ENCODE data around the gene GNA15. TPM values are rescaled to one million over a fixed set of nuclear protein-coding genes. Genes with fewer than 3 reads are reported as not detected.
A peak's percentile ranks its signal among the peaks of the same experiment; 100 is the strongest.

Gene GNA15
- total RNA-seq, 2 donors from 2014 or later = 3.0 to 105 TPM

GRCh38 chr19:3115916-3116602 lies 19.8 kb upstream of the GNA15 start:
- DNase-seq (ENCODE audit: low spot score in 2 of 2) (no peak), ATAC-seq (no peak)
- H3K27ac Mint-ChIP-seq = no peak overlapping the region
- H3K36me3 Mint-ChIP-seq = no peaks in the 10 kb centered on the region
- H3K9me3 Mint-ChIP-seq = no peaks in the 10 kb centered on the region

GRCh38 chr19:3116621-3117020 lies 19.2 kb upstream of the GNA15 start:
- DNase-seq (ENCODE audit: low spot score in 2 of 2) (no peak), ATAC-seq (no peak)
- H3K9me3 Mint-ChIP-seq = no peaks in the 10 kb centered on the region
- no peak overlapping the region for H3K27ac Mint-ChIP-seq
- H3K36me3 Mint-ChIP-seq = no peaks in the 10 kb centered on the region

- H3K36me3 Mint-ChIP-seq = no peaks in the 10 kb centered on the region
Observed at GRCh38 chr19:3117716-3118115, 18.1 kb upstream of the GNA15 start.

GRCh38 chr19:3118232-3119070 lies 17.4 kb upstream of the GNA15 start:
- no peak overlapping the region for H3K27ac Mint-ChIP-seq
- H3K9me3 Mint-ChIP-seq = no peaks in the 10 kb centered on the region
- no peaks in the 10 kb centered on the region for H3K36me3 Mint-ChIP-seq
- ATAC-seq (no peak), DNase-seq (ENCODE audit: low spot score in 2 of 2) (no peak)

More at GRCh38 chr19:3117716-3118115, 18.1 kb upstream of the GNA15 start:
- DNase-seq (ENCODE audit: low spot score in 2 of 2) (no peak), ATAC-seq (no peak)
- H3K27ac Mint-ChIP-seq = no peak overlapping the region
- H3K9me3 Mint-ChIP-seq = no peaks in the 10 kb centered on the region

DNA sequence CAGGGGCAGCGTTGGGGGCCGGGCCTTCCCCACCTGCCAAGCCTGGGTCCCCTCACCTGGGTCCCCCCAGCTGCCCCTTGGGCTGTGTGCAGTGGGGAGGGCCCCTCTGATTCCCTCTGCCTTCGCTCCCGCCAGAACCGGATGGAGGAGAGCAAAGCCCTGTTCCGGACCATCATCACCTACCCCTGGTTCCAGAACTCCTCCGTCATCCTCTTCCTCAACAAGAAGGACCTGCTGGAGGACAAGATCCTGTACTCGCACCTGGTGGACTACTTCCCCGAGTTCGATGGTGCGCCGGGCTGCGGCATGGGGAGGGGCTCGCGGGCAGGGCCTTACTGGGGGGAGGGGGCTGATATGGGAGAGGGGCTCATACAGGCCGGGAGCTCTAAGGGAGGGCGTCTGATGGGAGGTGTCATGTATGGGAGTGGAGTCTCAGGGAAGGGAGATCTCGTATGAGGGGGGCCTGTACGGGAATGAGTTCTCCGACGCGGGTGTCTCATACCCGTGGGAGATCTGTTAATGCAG lies 16.7 kb upstream of the GNA15 start:
- Mint-ChIP-seq H3K9me3 (no peaks in the 10 kb centered on the region), H3K36me3 (no peaks in the 10 kb centered on the region), H3K27ac (peak overlapping the region in 1 of 2 donors; percentile 79)
- ATAC-seq (no peak), DNase-seq (ENCODE audit: low spot score in 2 of 2) (no peak)

DNA sequence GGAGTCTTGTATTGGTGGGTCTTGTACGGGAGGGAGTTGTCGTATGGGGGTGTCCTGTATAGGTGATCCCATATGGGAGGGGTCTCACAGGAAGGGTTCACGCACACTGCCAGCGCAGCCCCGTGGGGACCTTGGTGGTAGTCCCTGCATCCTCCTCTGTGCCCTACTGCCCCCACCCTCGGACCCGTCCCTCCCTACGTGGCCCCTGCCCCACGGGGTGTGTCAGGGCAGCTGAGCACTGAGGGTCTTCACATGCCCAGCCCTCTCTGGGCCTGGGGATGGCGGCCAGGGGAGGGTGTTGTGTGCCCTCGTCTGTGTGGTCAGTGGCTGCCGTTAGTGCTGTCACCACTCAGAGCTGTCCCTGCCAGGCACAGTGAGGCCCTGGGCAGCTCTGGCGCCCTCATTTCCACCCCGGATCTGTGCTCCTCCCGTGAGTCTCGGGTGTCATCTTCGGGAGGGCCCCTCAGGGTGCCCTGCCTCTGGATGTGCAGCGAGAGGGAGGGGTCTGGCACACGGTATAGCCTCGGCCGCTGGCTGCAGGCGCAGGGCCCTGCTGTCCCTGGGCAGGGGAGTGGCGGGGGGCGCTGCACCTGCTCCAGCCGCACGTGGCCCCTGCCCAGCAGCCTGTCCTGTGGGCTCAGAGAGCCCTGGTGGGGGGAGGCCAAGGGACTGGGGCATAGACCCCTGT lies 16.0 kb upstream of the GNA15 start:
- no peak for ATAC-seq
- H3K9me3 Mint-ChIP-seq = no peaks in the 10 kb centered on the region

GRCh38 chr19:3120611-3121276 lies 15.1 kb upstream of the GNA15 start:
- Mint-ChIP-seq H3K27ac (no peak overlapping the region), H3K36me3 (no peaks in the 10 kb centered on the region), H3K9me3 (no peaks in the 10 kb centered on the region)
- DNase-seq (ENCODE audit: low spot score in 2 of 2) (no peak), ATAC-seq (no peak)

More for the DNA sequence above, 16.0 kb upstream of the GNA15 start:
- H3K27ac Mint-ChIP-seq = no peak overlapping the region
- H3K36me3 Mint-ChIP-seq = no peaks in the 10 kb centered on the region
- no peak for DNase-seq (ENCODE audit: low spot score in 2 of 2)

DNA sequence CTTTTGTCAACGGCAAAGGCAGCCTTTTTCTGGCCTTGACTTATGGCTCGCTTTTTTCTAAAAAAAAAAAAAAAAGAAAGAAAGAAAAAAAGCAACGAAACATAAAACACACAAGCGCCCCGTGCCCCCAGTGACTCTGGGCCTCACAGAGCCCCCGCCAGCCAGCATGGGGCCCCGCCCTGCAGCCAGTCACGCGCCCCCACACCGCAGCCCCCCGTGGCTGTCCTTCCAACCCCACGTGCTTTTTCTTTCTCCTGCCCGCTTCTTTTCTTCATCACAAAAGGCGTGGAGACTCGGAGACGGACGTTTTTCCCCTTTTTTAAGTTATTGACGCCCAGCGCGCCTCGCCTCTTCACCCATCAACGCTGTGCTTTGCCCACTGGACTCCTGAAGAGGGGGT lies 14.4 kb upstream of the GNA15 start:
- Mint-ChIP-seq H3K9me3 (no peaks in the 10 kb centered on the region), H3K27ac (no peak overlapping the region), H3K36me3 (no peaks in the 10 kb centered on the region)
- ATAC-seq (no peak), DNase-seq (ENCODE audit: low spot score in 2 of 2) (no peak)

DNA sequence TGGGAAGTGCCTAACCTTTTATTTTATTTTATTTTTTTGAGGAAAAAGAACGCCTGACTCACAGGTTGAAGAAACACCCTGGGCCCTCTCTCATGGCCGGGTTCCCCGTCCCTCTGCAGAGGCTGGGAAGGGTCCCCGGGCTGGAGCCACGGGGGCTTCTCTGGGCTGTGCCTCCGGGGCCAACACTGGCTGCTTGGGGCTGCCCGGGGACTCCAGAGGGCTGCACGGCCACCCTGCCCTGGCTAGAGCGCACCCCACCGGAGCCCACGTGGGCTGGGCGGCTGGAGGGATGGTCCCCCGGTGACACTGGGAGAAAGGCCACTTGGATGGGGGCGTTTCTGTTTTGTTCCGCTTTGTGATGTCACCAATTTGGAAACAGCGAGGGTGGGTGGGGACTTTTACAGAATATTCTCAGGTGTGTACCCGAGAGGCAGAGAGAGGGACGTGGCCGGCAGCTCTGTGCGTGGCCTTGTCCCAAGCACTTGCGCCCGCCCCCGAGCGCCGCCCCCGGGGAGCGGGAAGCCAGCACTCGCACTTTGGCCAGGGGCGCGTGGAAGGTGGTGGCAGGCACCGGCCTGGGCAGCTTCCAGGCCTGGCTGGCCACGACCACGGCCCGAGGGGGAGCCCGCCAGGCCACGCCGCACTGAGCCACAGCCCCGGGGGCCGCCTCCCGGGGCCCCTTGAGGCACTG lies 13.9 kb upstream of the GNA15 start:
- no peaks in the 10 kb centered on the region for H3K36me3 Mint-ChIP-seq
- ATAC-seq = no peak
- H3K27ac Mint-ChIP-seq = no peak overlapping the region
- H3K9me3 Mint-ChIP-seq = no peaks in the 10 kb centered on the region
- DNase-seq (ENCODE audit: low spot score in 2 of 2) = no peak

GRCh38 chr19:3122512-3122870 lies 13.3 kb upstream of the GNA15 start:
- no peak overlapping the region for H3K27ac Mint-ChIP-seq
- H3K36me3 Mint-ChIP-seq = no peaks in the 10 kb centered on the region
- no peak for ATAC-seq
- no peaks in the 10 kb centered on the region for H3K9me3 Mint-ChIP-seq
- DNase-seq (ENCODE audit: low spot score in 2 of 2) = no peak

DNA sequence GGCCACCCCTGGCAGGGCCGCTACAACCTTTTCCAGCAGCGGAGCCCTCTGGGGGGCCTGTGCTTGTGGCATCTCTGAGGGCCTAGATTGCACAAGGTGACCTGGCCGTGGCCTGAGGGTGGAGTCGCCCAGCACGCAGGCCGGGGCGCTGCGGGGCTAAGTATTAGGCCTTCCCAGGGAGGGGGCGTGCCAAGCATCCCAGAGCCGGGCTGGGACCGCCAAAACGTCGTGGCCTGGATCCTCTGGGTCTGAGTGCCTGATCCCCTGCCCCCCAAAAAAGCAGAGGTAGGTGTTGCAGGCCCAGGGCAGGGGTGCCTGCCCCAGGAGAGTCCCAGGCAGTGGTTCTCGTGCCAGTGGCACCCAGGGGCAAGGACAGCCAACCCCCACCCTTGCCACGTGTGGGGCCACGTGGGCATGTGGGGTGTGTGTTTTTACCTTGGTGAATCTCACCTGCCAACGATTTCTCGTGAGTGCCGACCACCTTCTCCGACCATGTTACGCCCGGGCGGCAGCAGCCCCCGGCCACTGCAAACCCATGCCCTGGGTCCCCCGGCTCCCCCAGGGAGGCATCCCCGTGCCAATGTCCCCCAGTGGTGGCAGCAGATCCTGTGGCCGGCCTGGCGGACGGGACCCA lies 12.6 kb upstream of the GNA15 start:
- H3K36me3 Mint-ChIP-seq = no peaks in the 10 kb centered on the region
- H3K27ac Mint-ChIP-seq = no peak overlapping the region
- ATAC-seq = no peak
- no peaks in the 10 kb centered on the region for H3K9me3 Mint-ChIP-seq
- no peak for DNase-seq (ENCODE audit: low spot score in 2 of 2)

- H3K27ac Mint-ChIP-seq = no peak overlapping the region
Observed at GRCh38 chr19:3123956-3124355, 11.9 kb upstream of the GNA15 start.

GRCh38 chr19:3124630-3125029 lies 11.2 kb upstream of the GNA15 start:
- Mint-ChIP-seq H3K36me3 (no peaks in the 10 kb centered on the region), H3K9me3 (no peaks in the 10 kb centered on the region), H3K27ac (no peak overlapping the region)
- no peak for ATAC-seq
- no peak for DNase-seq (ENCODE audit: low spot score in 2 of 2)

More at GRCh38 chr19:3123956-3124355, 11.9 kb upstream of the GNA15 start:
- Mint-ChIP-seq H3K36me3 (no peaks in the 10 kb centered on the region), H3K9me3 (no peaks in the 10 kb centered on the region)
- ATAC-seq (no peak), DNase-seq (ENCODE audit: low spot score in 2 of 2) (no peak)

GRCh38 chr19:3125900-3126524 lies 9.8 kb upstream of the GNA15 start:
- no peaks in the 10 kb centered on the region for H3K36me3 Mint-ChIP-seq
- no peak overlapping the region for H3K27ac Mint-ChIP-seq
- DNase-seq (ENCODE audit: low spot score in 2 of 2) = peak in 1 of 2 donors; percentile 93
- ATAC-seq = peak; percentile 90 to 94
- no peaks in the 10 kb centered on the region for H3K9me3 Mint-ChIP-seq

DNA sequence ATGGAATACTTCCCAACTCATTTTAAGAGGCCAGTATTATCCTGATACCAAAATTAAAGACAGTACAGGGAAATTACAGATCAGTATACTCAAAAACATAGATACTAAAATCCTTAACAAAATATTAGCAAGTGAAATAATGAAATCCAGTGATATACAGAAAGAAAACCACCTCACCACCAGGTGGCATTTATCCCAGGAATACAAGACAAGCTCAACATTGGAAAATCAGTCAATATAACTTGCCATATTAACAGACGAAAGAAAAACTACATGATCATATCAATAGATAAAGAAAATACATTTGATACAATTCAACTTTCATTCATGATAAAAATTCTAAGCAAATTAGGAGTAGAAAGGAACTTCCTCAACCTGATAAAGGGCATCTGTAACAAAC lies 6.7 kb upstream of the GNA15 start:
- ATAC-seq (no peak), DNase-seq (ENCODE audit: low spot score in 2 of 2) (no peak)
- Mint-ChIP-seq H3K9me3 (no peaks in the 10 kb centered on the region), H3K36me3 (peaks cover 0 to 7% of the 10 kb centered on the region in 2 donors), H3K27ac (no peak overlapping the region)
